Hematopoietic multipotent progenitor cell treated with erythropoietin and hydrocortisone succinate and interleukin-3 and kit ligand, for 15 days (in vitro differentiated cells): ENCODE results near the gene ZBTB39.
"Not testable (repeated sequence)": the region's sequence is repeated elsewhere in the genome, so short reads cannot be mapped to it uniquely, and the experiment has no call there.

Experiments
- DNase-seq: peaks from one replicate; pipeline ENCODE4 v3.0.0-alpha.2; 2015; ENCODE audit warnings: low spot score

ZBTB39 gene

GRCh38 chr12:57005980-57006808 is at the start of gene ZBTB39:
ZBTB39 (minus strand) TSS chr12:57006546; CDS start chr12:57004917, 1,629 bp downstream.
- DNase-seq, result peak; percentile 68

- DNase-seq, result no peak
Measured at GRCh38 chr12:57055824-57056223, 49.5 kb upstream of the ZBTB39 start.

- not testable (repeated sequence) for DNase-seq
Measured at GRCh38 chr12:57053901-57054300, 47.6 kb upstream of the ZBTB39 start.

GRCh38 chr12:57053146-57053545 is 46.8 kb upstream of the ZBTB39 start:
- not testable (repeated sequence) for DNase-seq

- DNase-seq, result no peak
Measured at GRCh38 chr12:57051011-57051410, 44.7 kb upstream of the ZBTB39 start.

GRCh38 chr12:57049890-57050289 is 43.5 kb upstream of the ZBTB39 start, which contains the start of gene MYO1A:
MYO1A (minus strand) TSS chr12:57050129; CDS start chr12:57048323, 1,806 bp downstream.
- no peak for DNase-seq

GRCh38 chr12:57049119-57049446 is 42.7 kb upstream of the ZBTB39 start:
- DNase-seq, result no peak

- DNase-seq, result no peak
Measured at GRCh38 chr12:57048423-57049118, 42.2 kb upstream of the ZBTB39 start.

- no peak for DNase-seq
Measured at GRCh38 chr12:57047981-57048380, 41.6 kb upstream of the ZBTB39 start.

GRCh38 chr12:57046947-57047890 is 40.9 kb upstream of the ZBTB39 start:
- DNase-seq, result no peak

- no peak for DNase-seq
Measured at GRCh38 chr12:57046086-57046791, 39.9 kb upstream of the ZBTB39 start.

GRCh38 chr12:57044889-57045288 is 38.5 kb upstream of the ZBTB39 start:
- no peak for DNase-seq

GRCh38 chr12:57044468-57044867 is 38.1 kb upstream of the ZBTB39 start:
- DNase-seq, result no peak

- DNase-seq, result no peak
Measured at GRCh38 chr12:57042695-57043094, 36.3 kb upstream of the ZBTB39 start.

GRCh38 chr12:57040750-57041149 is 34.4 kb upstream of the ZBTB39 start:
- DNase-seq, result no peak

- DNase-seq, result no peak
Measured at GRCh38 chr12:57040211-57040610, 33.9 kb upstream of the ZBTB39 start.

- peak; percentile 51 for DNase-seq
Measured at GRCh38 chr12:57039016-57039798, 32.9 kb upstream of the ZBTB39 start.

- DNase-seq, result no peak
Measured at GRCh38 chr12:57037264-57037663, 30.9 kb upstream of the ZBTB39 start.

GRCh38 chr12:57033431-57033830 is 27.1 kb upstream of the ZBTB39 start:
- DNase-seq, result no peak

GRCh38 chr12:57031789-57032188 is 25.4 kb upstream of the ZBTB39 start:
- DNase-seq, result no peak
